HCT116 (cell line): ENCODE measurements around the gene NPR1. TPM values are rescaled to one million over a fixed set of nuclear protein-coding genes. Genes with fewer than 3 reads are reported as not detected.

Source experiments
- ATAC-seq: fragments of 200-7000 bp; cut with Tn5 transposase; 2 replicates; pipeline ENCODE4 v1.9.1; 2020; ENCODE audit warnings: mild to moderate bottlenecking, moderate library complexity
- BruUV-seq: library from RNA; stranded (reverse); fragments of 400-500 nt; replicated peaks from 2 replicates; lab custom pipeline; 2021; lab: Mats Ljungman, UMichigan
- CTCF ChIA-PET: fragments of 300-600 bp; sonication (Branson Sonifier 250); formaldehyde crosslinking; loops from one replicate; lab custom pipeline; 2021; ENCODE audit warnings: antibody characterized with exemption; lab: Charles Lee
- POLR2A ChIA-PET: fragments of 300-600, 350-600 bp; sonication (Branson Sonifier 250); formaldehyde crosslinking; loops from one replicate; lab custom pipeline; 2021; ENCODE audit warnings: antibody characterized with exemption; lab: Charles Lee
- RAD21 ChIA-PET, 2 experiments: fragments of 300-600 bp; sonication (Branson Sonifier 250); formaldehyde crosslinking; loops; one replicate each; lab custom pipeline; 2023; ENCODE audit warnings: low total read pairs in 2 of 2; ENCODE audit not compliant: uncharacterized antibody in 2 of 2, unreplicated experiment in 2 of 2, low non-redundant PET in 1 of 2; lab: Charles Lee
- DNase-seq: peaks from one replicate; pipeline ENCODE4 v3.0.0-alpha.2; 2010; ENCODE audit warnings: low read depth, low spot score
- H2AFZ ChIP-seq: fragments of 200-600 bp; shearing (Covaris generic), sonication (generic); 2 replicates; pipeline ENCODE4 v1.6.1; 2017; ENCODE audit warnings: low read depth, mixed run types, mixed read lengths, antibody characterized with exemption, low read length; ENCODE audit not compliant: poor library complexity, severe bottlenecking
- H3K27ac ChIP-seq: 2 replicates; pipeline ENCODE4 v1.5.1; 2012; ENCODE audit warnings: low read depth, low read length
- H3K27me3 ChIP-seq: fragments of 200-600 bp; sonication (generic); 2 replicates; pipeline ENCODE4 v1.6.1; 2016; ENCODE audit warnings: mixed run types, low read length, mixed read lengths; ENCODE audit not compliant: insufficient read depth
- H3K36me3 ChIP-seq, 2 experiments: fragments of 200-500 bp in 1 of 2; fragments of 200-600 bp in 1 of 2; sonication (Bioruptor generic) in 1 of 2; sonication (generic) in 1 of 2; 2 replicates each; pipeline versions ENCODE4 v1.5.1 to v1.6.1; 2014 to 2016; ENCODE audit warnings: low read length in 2 of 2, inconsistent platforms in 1 of 2, mixed read lengths in 1 of 2, mixed run types in 1 of 2; ENCODE audit not compliant: insufficient read depth in 2 of 2, control insufficient read depth in 1 of 2
- H3K4me1 ChIP-seq, 2 experiments: fragments of 200-600 bp in 1 of 2; sonication (generic) in 1 of 2; 2 replicates each; pipeline versions ENCODE4 v1.5.1 to v1.6.1; 2012 to 2017; ENCODE audit warnings: low read length in 2 of 2, inconsistent platforms in 1 of 2, mild to moderate bottlenecking in 1 of 2, mixed read lengths in 1 of 2, mixed run types in 1 of 2, moderate library complexity in 1 of 2; ENCODE audit not compliant: insufficient read depth in 2 of 2, control insufficient read depth in 1 of 2
- H3K4me2 ChIP-seq: fragments of 200-600 bp; sonication (generic); 2 replicates; pipeline ENCODE4 v1.6.1; 2017; ENCODE audit warnings: mixed run types, low read length, mixed read lengths
- H3K4me3 ChIP-seq, 2 experiments: fragments of 200-600 bp in 1 of 2; sonication (generic) in 1 of 2; replicated peaks in 1 of 2; 2 replicates each; pipeline ENCODE4 v1.5.1; 2011 to 2016; ENCODE audit warnings: low read length in 2 of 2, control low read depth in 1 of 2, low read depth in 1 of 2, mild to moderate bottlenecking in 1 of 2, mixed read lengths in 1 of 2, mixed run types in 1 of 2
- H3K79me2 ChIP-seq: fragments of 200-600 bp; sonication (generic); 2 replicates; pipeline ENCODE4 v1.6.1; 2017; ENCODE audit warnings: mild to moderate bottlenecking, mixed run types, low read length, moderate library complexity, mixed read lengths; ENCODE audit not compliant: insufficient read depth
- H3K9ac ChIP-seq: fragments of 200-600 bp; sonication (generic); 2 replicates; pipeline ENCODE4 v1.6.1; 2016; ENCODE audit warnings: low read length, mixed read lengths
- H3K9me2 ChIP-seq: fragments of 200-600 bp; sonication (generic), shearing (Covaris generic); 2 replicates; pipeline ENCODE4 v1.6.1; 2017; ENCODE audit warnings: mixed run types, mild to moderate bottlenecking, moderate library complexity; ENCODE audit not compliant: insufficient read depth
- H3K9me3 ChIP-seq, 2 experiments: fragments of 200-500 bp in 1 of 2; fragments of 200-600 bp in 1 of 2; sonication (Bioruptor generic) in 1 of 2; sonication (generic) in 1 of 2; 2 replicates each; pipeline ENCODE4 v1.6.1; 2014 to 2017; ENCODE audit warnings: low read length in 2 of 2, mixed read lengths in 2 of 2, inconsistent platforms in 1 of 2, low read depth in 1 of 2, mild to moderate bottlenecking in 1 of 2, mixed run types in 1 of 2, moderate library complexity in 1 of 2; ENCODE audit not compliant: control insufficient read depth in 1 of 2, insufficient read depth in 1 of 2
- H4K20me1 ChIP-seq: fragments of 200-600 bp; sonication (generic), shearing (Covaris generic); 2 replicates; pipeline ENCODE4 v1.6.1; 2017; ENCODE audit warnings: mixed run types, mild to moderate bottlenecking, moderate library complexity; ENCODE audit not compliant: insufficient read depth
- CBX3 ChIP-seq: IDR thresholded peaks from 2 replicates; pipeline ENCODE4 v1.6.1; 2012; ENCODE audit warnings: low read depth
- CEBPB ChIP-seq: IDR thresholded peaks from 2 replicates; pipeline ENCODE4 v1.6.1; 2012; ENCODE audit warnings: low read depth
- EGR1 ChIP-seq: IDR thresholded peaks from 2 replicates; pipeline ENCODE4 v1.6.1; 2012; ENCODE audit warnings: low read depth
- ELF1 ChIP-seq: IDR thresholded peaks from 2 replicates; pipeline ENCODE4 v1.6.1; 2012; ENCODE audit warnings: low read depth, borderline replicate concordance
- EZH2phosphoT487 ChIP-seq: fragments of 200-600 bp; IDR thresholded peaks from 2 replicates; pipeline ENCODE4 v1.6.1; 2018; ENCODE audit warnings: antibody characterized with exemption, borderline replicate concordance
- FOSL1 ChIP-seq: IDR thresholded peaks from 2 replicates; pipeline ENCODE4 v1.6.1; 2012; ENCODE audit warnings: low read depth
- JUND ChIP-seq: IDR thresholded peaks from 2 replicates; pipeline ENCODE4 v1.6.1; 2012
- POLR2A ChIP-seq: IDR thresholded peaks from 2 replicates; pipeline ENCODE4 v1.7.0; 2011; ENCODE audit warnings: borderline replicate concordance; ENCODE audit not compliant: insufficient read depth, insufficient read length; ENCODE audit errors: extremely low read depth
- RAD21 ChIP-seq: IDR thresholded peaks from 2 replicates; pipeline ENCODE4 v1.6.1; 2012; ENCODE audit warnings: low read depth, mild to moderate bottlenecking
- SIN3A ChIP-seq: IDR thresholded peaks from 2 replicates; pipeline ENCODE4 v1.6.1; 2012; ENCODE audit warnings: low read depth
- SP1 ChIP-seq: IDR thresholded peaks from 2 replicates; pipeline ENCODE4 v1.6.1; 2012; ENCODE audit warnings: low read depth
- TCF7L2 ChIP-seq: IDR thresholded peaks from 2 replicates; pipeline ENCODE4 v1.7.0; 2011; ENCODE audit warnings: borderline replicate concordance, inconsistent platforms; ENCODE audit not compliant: insufficient read depth, insufficient read length; ENCODE audit errors: extremely low read depth
- YY1 ChIP-seq: IDR thresholded peaks from 2 replicates; pipeline ENCODE4 v1.6.1; 2011; ENCODE audit warnings: low read length, low read depth, moderate library complexity, mild to moderate bottlenecking; ENCODE audit not compliant: insufficient replicate concordance; ENCODE audit errors: extremely low read depth
- ZFX ChIP-seq: fragments of 450-650 bp; IDR thresholded peaks from 2 replicates; pipeline ENCODE4 v1.6.1; 2017
- ZNF274 ChIP-seq: fragments of 200-500 bp; sonication (Bioruptor generic); IDR thresholded peaks from 2 replicates; pipeline ENCODE4 v1.6.1; 2014; ENCODE audit warnings: mild to moderate bottlenecking, low read depth, low read length, inconsistent platforms
- intact Hi-C: fragments of 100-400 bp; cut with micrococcal nuclease; formaldehyde crosslinking; loops from 2 replicates; pipeline ENCODE4 v1.10.0; 2022
- total RNA-seq: library from RNA; stranded (reverse); gene quantifications from one replicate; pipeline ENCODE4 v1.2.1, GENCODE V29; 2021; ENCODE audit not compliant: unreplicated experiment
- TF ChIP-seq, protein P1 (sequence below): IDR thresholded peaks from 2 replicates; pipeline ENCODE4 v1.6.1; 2012
- TF ChIP-seq, protein P2 (sequence below), 3 experiments: fragments of 200-600 bp in 1 of 3; sonication (generic) in 1 of 3; IDR thresholded peaks in 2 of 3; conservative IDR thresholded peaks in 1 of 3; 2 replicates each; pipeline ENCODE4 v1.5.1; 2012 to 2017; ENCODE audit warnings: low read depth in 2 of 3, low read length in 2 of 3, antibody characterized with exemption in 1 of 3, borderline replicate concordance in 1 of 3, control low read depth in 1 of 3, mild to moderate bottlenecking in 1 of 3, mixed read lengths in 1 of 3, mixed run types in 1 of 3, moderate library complexity in 1 of 3; ENCODE audit not compliant: insufficient read depth in 1 of 3

The NPR1 gene
- total RNA-seq, 1 experiment from 2014 or later, result 0.07 TPM

DNA sequence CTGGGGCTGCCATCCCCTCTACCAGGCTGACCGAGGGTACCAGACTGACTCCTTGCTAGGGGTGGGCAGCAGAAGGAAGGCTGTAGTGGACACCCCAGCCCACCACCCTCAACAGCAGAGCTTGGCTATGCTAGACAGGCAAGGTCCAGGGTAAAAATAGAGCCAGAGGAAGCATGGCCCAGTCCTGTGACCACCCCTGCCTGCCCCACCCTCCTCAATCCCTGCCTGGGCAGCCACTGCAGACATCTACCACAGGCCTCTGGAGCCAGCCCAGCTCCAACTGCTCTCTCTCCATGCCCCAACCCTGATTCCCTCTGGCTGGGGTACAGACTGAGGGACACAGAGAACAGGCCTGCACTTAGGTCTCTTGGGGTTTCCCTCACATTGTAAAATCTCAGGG lies 48.5 kb upstream of the NPR1 start:
- BruUV-seq, result no TSS peak
- H3K9me3 ChIP-seq, result no peaks in the 10 kb centered on the region
- H3K9me2 ChIP-seq, result no peaks in the 10 kb centered on the region
- no peak overlapping the region for H3K27ac ChIP-seq
- no peak overlapping the region for H2AFZ ChIP-seq
- peaks cover 26% of the 10 kb centered on the region for H3K79me2 ChIP-seq
- peaks cover 23 to 42% of the 10 kb centered on the region in 2 experiments for H3K4me1 ChIP-seq
- POLR2A ChIA-PET, result interaction anchor here (10.5 kb wide), 1 partner anchor 14 kb away, joined by 172 read pairs; the partner anchor contains the start of genes S100A14 and S100A16
- no peaks in the 10 kb centered on the region for H3K27me3 ChIP-seq
- ATAC-seq (no peak), DNase-seq (no peak)
- no peak for TF ChIP-seq JUND
- TF ChIP-seq EZH2phosphoT487, result no peak
- TF ChIP-seq YY1, result no peak
- TF ChIP-seq RAD21, result no peak
- TF ChIP-seq, protein P1, sequence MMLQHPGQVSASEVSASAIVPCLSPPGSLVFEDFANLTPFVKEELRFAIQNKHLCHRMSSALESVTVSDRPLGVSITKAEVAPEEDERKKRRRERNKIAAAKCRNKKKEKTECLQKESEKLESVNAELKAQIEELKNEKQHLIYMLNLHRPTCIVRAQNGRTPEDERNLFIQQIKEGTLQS, result no peak
- no peak for TF ChIP-seq SIN3A
- no peak for TF ChIP-seq ZNF274
- no peak for TF ChIP-seq FOSL1
- TF ChIP-seq TCF7L2, result no peak
- no peak for TF ChIP-seq CBX3
- intact Hi-C loops, result loop anchor here (5.0 kb wide), 1 partner anchor 278 kb away; no protein-coding TSS in a partner anchor
- no peaks in the 10 kb centered on the region for H4K20me1 ChIP-seq
- H3K4me2 ChIP-seq, result no peak overlapping the region
- CTCF ChIA-PET, result interaction anchor here (5.7 kb wide), 1 partner anchor 14 kb away, joined by 76 read pairs; the partner anchor contains the start of genes S100A14 and S100A16
- H3K9ac ChIP-seq, result no peak overlapping the region
- RAD21 ChIA-PET, result no interaction called here
- H3K36me3 ChIP-seq, result no peaks in the 10 kb centered on the region
- H3K4me3 ChIP-seq, result no peak overlapping the region

DNA sequence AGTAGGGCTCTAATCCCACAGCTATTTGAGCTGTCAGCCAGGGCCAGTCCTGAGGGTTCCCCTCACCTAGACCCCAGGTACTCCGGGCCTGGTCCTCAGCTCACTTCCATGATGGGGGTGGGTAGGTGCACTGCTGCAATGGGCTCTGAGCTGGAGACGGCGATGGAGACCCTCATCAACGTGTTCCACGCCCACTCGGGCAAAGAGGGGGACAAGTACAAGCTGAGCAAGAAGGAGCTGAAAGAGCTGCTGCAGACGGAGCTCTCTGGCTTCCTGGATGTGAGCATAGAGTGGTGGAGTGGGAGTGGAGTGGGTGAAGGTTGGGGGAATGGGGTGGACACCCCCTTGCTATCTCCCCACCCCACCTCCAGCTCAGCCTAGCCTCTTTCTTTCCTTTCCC lies 48.1 kb upstream of the NPR1 start:
- intact Hi-C loops, result no loop called here
- POLR2A ChIA-PET, result interaction anchor here (10.5 kb wide), 1 partner anchor 15 kb away, joined by 172 read pairs; the partner anchor contains the start of genes S100A14 and S100A16
- H4K20me1 ChIP-seq, result no peaks in the 10 kb centered on the region
- H3K79me2 ChIP-seq, result peaks cover 27% of the 10 kb centered on the region
- ATAC-seq, result no peak
- CTCF ChIA-PET, result no interaction called here
- H2AFZ ChIP-seq, result no peak overlapping the region
- no peaks in the 10 kb centered on the region for H3K36me3 ChIP-seq
- H3K4me1 ChIP-seq, result peaks cover 23 to 44% of the 10 kb centered on the region in 2 experiments
- no peak for TF ChIP-seq ELF1
- no peak for TF ChIP-seq FOSL1
- TF ChIP-seq ZFX, result no peak
- TF ChIP-seq, protein P1, result no peak
- no peak for TF ChIP-seq SP1
- no peak for TF ChIP-seq SIN3A
- TF ChIP-seq, protein P2, sequence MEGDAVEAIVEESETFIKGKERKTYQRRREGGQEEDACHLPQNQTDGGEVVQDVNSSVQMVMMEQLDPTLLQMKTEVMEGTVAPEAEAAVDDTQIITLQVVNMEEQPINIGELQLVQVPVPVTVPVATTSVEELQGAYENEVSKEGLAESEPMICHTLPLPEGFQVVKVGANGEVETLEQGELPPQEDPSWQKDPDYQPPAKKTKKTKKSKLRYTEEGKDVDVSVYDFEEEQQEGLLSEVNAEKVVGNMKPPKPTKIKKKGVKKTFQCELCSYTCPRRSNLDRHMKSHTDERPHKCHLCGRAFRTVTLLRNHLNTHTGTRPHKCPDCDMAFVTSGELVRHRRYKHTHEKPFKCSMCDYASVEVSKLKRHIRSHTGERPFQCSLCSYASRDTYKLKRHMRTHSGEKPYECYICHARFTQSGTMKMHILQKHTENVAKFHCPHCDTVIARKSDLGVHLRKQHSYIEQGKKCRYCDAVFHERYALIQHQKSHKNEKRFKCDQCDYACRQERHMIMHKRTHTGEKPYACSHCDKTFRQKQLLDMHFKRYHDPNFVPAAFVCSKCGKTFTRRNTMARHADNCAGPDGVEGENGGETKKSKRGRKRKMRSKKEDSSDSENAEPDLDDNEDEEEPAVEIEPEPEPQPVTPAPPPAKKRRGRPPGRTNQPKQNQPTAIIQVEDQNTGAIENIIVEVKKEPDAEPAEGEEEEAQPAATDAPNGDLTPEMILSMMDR (IDR thresholded peaks at IDR 0.05 in 2 of 3, conservative IDR thresholded peaks at IDR 0.05 in 1 of 3; ENCODE audit: borderline replicate concordance in 1 of 3, insufficient read depth in 1 of 3, low read depth in 2 of 3, low read length in 2 of 3), result no peak
- TF ChIP-seq POLR2A, result no peak
- TF ChIP-seq CEBPB, result no peak
- no peak for TF ChIP-seq EGR1
- no peak for TF ChIP-seq TCF7L2
- no peak for TF ChIP-seq ZNF274
- TF ChIP-seq YY1, result no peak
- no peak for TF ChIP-seq CBX3
- TF ChIP-seq, all 23 proteins: peak for 0
- Histone ChIP-seq H3K4me3 (no peak overlapping the region), H3K9me2 (no peaks in the 10 kb centered on the region), H3K27ac (no peak overlapping the region), H3K4me2 (no peak overlapping the region), H3K9ac (no peak overlapping the region; the same call in 1 of the 2 replicates), H3K27me3 (no peaks in the 10 kb centered on the region), H3K9me3 (no peaks in the 10 kb centered on the region)
- DNase-seq, result no peak
- BruUV-seq, result no TSS peak
- RAD21 ChIA-PET, result no interaction called here
